Epithelial cell of alveolus of lung (primary cell): Measurements from ENCODE around the gene THPO. TPM values are rescaled to one million over a fixed set of nuclear protein-coding genes. Genes with fewer than 3 reads are reported as not detected.

ENCODE experiments used
- total RNA-seq: library from RNA; depleted of rRNA; stranded (reverse); fragments of >200 nt; gene quantifications from 2 replicates; pipeline ENCODE4 v1.2.1, GENCODE V29; 2015

THPO gene
- 0.39 and 0.56 TPM in 2 replicates for total RNA-seq

GRCh38 chr3:184377882-184378445 lies at the start of gene THPO:
Gene THPO (minus strand): TSS chr3:184378207. CDS start chr3:184376259, 1,948 bp downstream.

GRCh38 chr3:184379358-184380184 lies 1.6 kb upstream of the THPO start, which contains the start of gene CHRD:
Gene CHRD (plus strand): TSS chr3:184380054. CDS start chr3:184380319, 265 bp downstream.

GRCh38 chr3:184361532-184361931 lies 16.5 kb downstream of the THPO start, which contains the start of the genes CLCN2 and POLR2H:
Gene CLCN2 (minus strand): TSS chr3:184361605. CDS start chr3:184361479, 126 bp downstream.
Gene POLR2H (plus strand): TSS chr3:184361710. CDS start chr3:184363493, 1,783 bp downstream.

GRCh38 chr3:184337399-184337714 lies 40.6 kb downstream of the THPO start, which contains the start of gene FAM131A:
Gene FAM131A (plus strand): TSS chr3:184337600. CDS start chr3:184337631, 31 bp downstream.

Other genes starting within 250 kb of the THPO start
- 30.0 and 30.5 TPM in 2 replicates for gene EIF2B5, start 242.8 kb downstream of the THPO start, total RNA-seq
- 34.3 and 63.8 TPM in 2 replicates for gene DVL3, start 222.8 kb downstream of the THPO start, total RNA-seq
- 351 and 478 TPM in 2 replicates for gene AP2M1, start 203.4 kb downstream of the THPO start, total RNA-seq
- 41.2 and 43.2 TPM in 2 replicates for gene ABCF3, start 192.0 kb downstream of the THPO start, total RNA-seq
- not detected in 2 replicates for gene VWA5B2, start 148.6 kb downstream of the THPO start, total RNA-seq
- 66.1 and 94.1 TPM in 2 replicates for gene ALG3, start 129.2 kb downstream of the THPO start, total RNA-seq
- 5.7 and 8.1 TPM in 2 replicates for gene EEF1AKMT4, start 128.5 kb downstream of the THPO start, total RNA-seq
- gene CAMK2N2, start 116.7 kb downstream of the THPO start, total RNA-seq = 0.39 TPM in 1 of 2 replicates, not detected in the other
- gene ECE2, start 102.2 kb downstream of the THPO start, total RNA-seq = not detected in 2 replicates
- gene PSMD2, start 79.0 kb downstream of the THPO start, total RNA-seq = 189 and 548 TPM in 2 replicates
- gene EIF4G1, start 63.6 kb downstream of the THPO start, total RNA-seq = 242 and 310 TPM in 2 replicates
- 17.3 and 35.3 TPM in 2 replicates for gene FAM131A, start 40.6 kb downstream of the THPO start, total RNA-seq
- gene CLCN2, start 16.6 kb downstream of the THPO start, total RNA-seq = 1.7 and 6.5 TPM in 2 replicates
- gene POLR2H, start 16.5 kb downstream of the THPO start, total RNA-seq = 75.5 and 110 TPM in 2 replicates
- 0.52 and 18.3 TPM in 2 replicates for gene CHRD, start 1.8 kb upstream of the THPO start, total RNA-seq
- gene EPHB3, start 183.6 kb upstream of the THPO start, total RNA-seq = 0.39 and 7.7 TPM in 2 replicates